ENCODE data around the gene PLSCR5. TPM values are rescaled to one million over a fixed set of nuclear protein-coding genes. Genes with fewer than 3 reads are reported as not detected.

The PLSCR5 gene
- total RNA-seq, 1 donor: not detected

DNA sequence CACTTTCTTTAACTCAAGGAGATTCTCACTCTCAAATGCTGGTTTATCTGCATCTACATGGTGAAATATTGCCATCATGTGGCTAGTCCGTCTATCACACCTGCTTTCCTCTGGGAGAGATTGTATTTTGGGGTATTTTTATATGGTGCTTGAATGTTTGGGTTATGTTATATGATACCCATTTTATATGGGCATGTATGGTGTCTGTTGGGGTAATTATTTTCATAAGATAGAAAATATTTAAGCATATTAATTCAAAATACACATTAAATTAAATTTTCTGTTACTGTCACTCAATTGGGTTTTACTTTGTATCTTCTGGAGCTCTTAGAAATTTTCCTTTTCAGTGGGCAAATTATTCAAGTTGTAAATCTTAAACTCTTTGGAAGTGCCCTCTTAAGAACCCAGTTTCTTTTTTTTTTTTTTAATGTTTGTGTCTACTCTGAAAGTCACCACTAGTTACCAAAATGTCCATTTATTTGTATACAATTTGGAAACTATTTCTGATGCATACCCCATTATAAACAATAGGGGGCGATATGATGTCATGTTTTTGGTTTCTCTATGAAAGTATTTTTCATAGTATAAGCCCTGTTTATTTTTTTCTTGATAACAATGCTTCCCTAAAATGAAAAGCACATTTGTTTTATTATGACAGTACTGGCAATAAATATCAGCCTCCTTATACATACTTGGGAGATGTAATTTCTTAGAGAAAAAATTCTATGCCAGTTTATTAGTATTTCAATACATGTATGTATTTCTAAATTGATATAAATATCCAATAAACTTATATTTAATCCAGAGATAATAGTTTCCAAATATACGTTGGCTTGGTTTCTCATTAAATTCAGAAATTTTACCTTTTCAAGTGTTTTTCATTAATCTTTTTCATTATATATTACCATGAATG lies 36.1 kb upstream of the PLSCR5 start:
- Histone ChIP-seq H3K27me3 (ENCODE audit: insufficient read depth, low read length) (no peaks in the 10 kb centered on the region), H3K4me1 (ENCODE audit: insufficient read depth, low read length) (no peaks in the 10 kb centered on the region), H3K9me3 (ENCODE audit: low read depth, low read length) (no peaks in the 10 kb centered on the region), H2AFZ (ENCODE audit: low read length) (no peak overlapping the region), H4K20me1 (ENCODE audit: insufficient read depth, low read length) (no peaks in the 10 kb centered on the region), H3K79me2 (ENCODE audit: insufficient read depth, low read length) (no peaks in the 10 kb centered on the region), H3K4me2 (ENCODE audit: insufficient read depth, low read length) (no peak overlapping the region), H3K36me3 (ENCODE audit: insufficient read depth, low read length) (no peaks in the 10 kb centered on the region), H3K27ac (ENCODE audit: low read depth, low read length) (no peak overlapping the region), H3K4me3 (ENCODE audit: insufficient read depth, low read length) (no peak overlapping the region)
- TF ChIP-seq CTCF (IDR thresholded peaks at IDR 0.05; ENCODE audit: extremely low read depth, low read depth, low read length): peak; percentile 48
- DNase-seq (ENCODE audit: insufficient read length, low spot score, missing footprints): no peak

DNA sequence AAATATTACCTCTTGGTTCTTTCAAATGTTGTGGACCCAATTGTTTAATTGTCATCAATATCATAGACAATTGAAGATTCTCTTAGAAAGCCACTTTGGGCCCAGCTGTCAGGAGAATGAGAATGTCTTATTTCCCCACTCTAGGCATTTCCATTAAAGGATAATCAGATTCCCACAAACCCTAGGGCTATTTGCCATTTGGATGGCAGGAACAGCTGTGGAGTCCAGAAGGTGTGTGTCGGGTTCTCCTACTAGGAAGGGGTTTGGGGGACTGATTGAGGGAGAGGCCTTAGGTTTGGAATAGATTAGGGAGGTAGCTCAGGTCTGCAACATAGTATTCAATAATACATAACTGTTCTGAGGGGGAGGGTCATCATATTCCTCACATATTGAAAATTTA lies 35.2 kb upstream of the PLSCR5 start:
- Histone ChIP-seq H3K79me2 (ENCODE audit: insufficient read depth, low read length) (no peaks in the 10 kb centered on the region), H3K27me3 (ENCODE audit: insufficient read depth, low read length) (no peaks in the 10 kb centered on the region), H3K4me1 (ENCODE audit: insufficient read depth, low read length) (no peaks in the 10 kb centered on the region), H4K20me1 (ENCODE audit: insufficient read depth, low read length) (no peaks in the 10 kb centered on the region), H3K4me2 (ENCODE audit: insufficient read depth, low read length) (no peak overlapping the region), H3K4me3 (ENCODE audit: insufficient read depth, low read length) (no peak overlapping the region), H3K9me3 (ENCODE audit: low read depth, low read length) (no peaks in the 10 kb centered on the region), H2AFZ (ENCODE audit: low read length) (no peak overlapping the region), H3K27ac (ENCODE audit: low read depth, low read length) (no peak overlapping the region), H3K36me3 (ENCODE audit: insufficient read depth, low read length) (no peaks in the 10 kb centered on the region)
- TF ChIP-seq CTCF (IDR thresholded peaks at IDR 0.05; ENCODE audit: extremely low read depth, low read depth, low read length): no peak
- DNase-seq (ENCODE audit: insufficient read length, low spot score, missing footprints): no peak

DNA sequence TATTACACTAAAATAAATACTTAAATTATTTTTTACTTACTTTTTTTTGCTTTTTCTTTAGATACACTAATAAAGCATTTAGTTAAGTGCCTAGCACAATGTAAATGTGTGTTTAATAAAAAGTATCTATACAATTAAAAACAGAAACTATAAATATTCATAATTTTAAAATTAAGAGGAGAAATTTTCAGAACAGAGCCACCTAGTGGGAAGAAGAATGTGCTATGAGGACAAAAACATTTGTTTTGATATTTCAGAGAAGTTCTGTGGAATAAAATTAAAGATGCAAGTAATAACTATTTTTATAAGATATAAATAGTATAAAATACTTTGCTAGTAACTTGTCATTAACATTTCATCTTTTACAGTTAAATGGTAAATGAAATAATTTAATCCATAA lies 33.6 kb upstream of the PLSCR5 start:
- no peak overlapping the region for H2AFZ ChIP-seq (ENCODE audit: low read length)
- TF ChIP-seq CTCF (IDR thresholded peaks at IDR 0.05; ENCODE audit: extremely low read depth, low read depth, low read length): peak; percentile 61
- no peaks in the 10 kb centered on the region for H4K20me1 ChIP-seq (ENCODE audit: insufficient read depth, low read length)
- H3K4me3 ChIP-seq (ENCODE audit: insufficient read depth, low read length): no peak overlapping the region
- H3K27me3 ChIP-seq (ENCODE audit: insufficient read depth, low read length): no peaks in the 10 kb centered on the region
- no peak overlapping the region for H3K27ac ChIP-seq (ENCODE audit: low read depth, low read length)
- no peak overlapping the region for H3K4me2 ChIP-seq (ENCODE audit: insufficient read depth, low read length)
- H3K4me1 ChIP-seq (ENCODE audit: insufficient read depth, low read length): no peaks in the 10 kb centered on the region
- H3K79me2 ChIP-seq (ENCODE audit: insufficient read depth, low read length): no peaks in the 10 kb centered on the region
- no peaks in the 10 kb centered on the region for H3K36me3 ChIP-seq (ENCODE audit: insufficient read depth, low read length)
- H3K9me3 ChIP-seq (ENCODE audit: low read depth, low read length): no peaks in the 10 kb centered on the region
- no peak for DNase-seq (ENCODE audit: insufficient read length, low spot score, missing footprints)

DNA sequence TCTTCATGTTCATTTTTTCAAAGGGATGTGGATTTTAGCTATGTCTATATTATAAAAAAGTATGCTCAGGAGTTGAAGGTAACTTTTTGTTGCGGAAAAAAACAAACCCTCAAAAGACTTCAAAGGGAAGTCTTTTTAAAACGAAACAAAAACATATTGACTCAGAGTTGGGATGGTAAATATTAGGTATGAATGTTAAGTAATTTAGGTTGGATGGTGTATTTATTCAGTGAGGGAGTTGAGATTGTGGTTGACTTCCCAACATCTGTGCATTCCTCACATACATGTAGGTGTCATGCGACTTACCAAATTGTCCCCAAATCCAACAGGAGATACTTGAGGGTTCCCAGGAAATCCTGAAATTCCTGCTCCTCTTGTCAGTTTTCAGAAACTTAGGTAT lies 32.7 kb upstream of the PLSCR5 start:
- DNase-seq (ENCODE audit: insufficient read length, low spot score, missing footprints): no peak
- no peak for TF ChIP-seq CTCF (IDR thresholded peaks at IDR 0.05; ENCODE audit: extremely low read depth, low read depth, low read length)
- Histone ChIP-seq H4K20me1 (ENCODE audit: insufficient read depth, low read length) (no peaks in the 10 kb centered on the region), H3K27me3 (ENCODE audit: insufficient read depth, low read length) (no peaks in the 10 kb centered on the region), H3K36me3 (ENCODE audit: insufficient read depth, low read length) (no peaks in the 10 kb centered on the region), H2AFZ (ENCODE audit: low read length) (peak overlapping the region; percentile 46), H3K9me3 (ENCODE audit: low read depth, low read length) (no peaks in the 10 kb centered on the region), H3K79me2 (ENCODE audit: insufficient read depth, low read length) (no peaks in the 10 kb centered on the region), H3K4me3 (ENCODE audit: insufficient read depth, low read length) (no peak overlapping the region), H3K4me2 (ENCODE audit: insufficient read depth, low read length) (no peak overlapping the region), H3K4me1 (ENCODE audit: insufficient read depth, low read length) (no peaks in the 10 kb centered on the region), H3K27ac (ENCODE audit: low read depth, low read length) (no peak overlapping the region)

Data from osteoblast (primary cell).